Colonic mucosa (tissue), 4 donors: ENCODE measurements around the gene UTS2B. TPM values are rescaled to one million over a fixed set of nuclear protein-coding genes. Genes with fewer than 3 reads are reported as not detected.

Experiments
- DNase-seq: peaks from one replicate; pipeline ENCODE4 v3.0.0-alpha.2; 2020
- H3K27ac ChIP-seq: fragments of 200-600 bp; one replicate; pipeline ENCODE4 v1.8.0; 2021
- H3K27me3 ChIP-seq: fragments of 200-600 bp; one replicate; pipeline ENCODE4 v1.8.0; 2021
- H3K36me3 ChIP-seq: fragments of 200-600 bp; one replicate; pipeline ENCODE4 v1.8.0; 2021
- H3K4me1 ChIP-seq: fragments of 200-600 bp; one replicate; pipeline ENCODE4 v1.8.0; 2021; ENCODE audit warnings: mild to moderate bottlenecking
- H3K4me3 ChIP-seq: fragments of 200-600 bp; one replicate; pipeline ENCODE4 v1.8.0; 2021
- H3K9ac ChIP-seq, 2 donors: one replicate each; pipeline ENCODE4 v1.7.0; 2013; ENCODE audit warnings: control low read depth in 2 of 2, low read depth in 2 of 2, low read length in 2 of 2
- H3K9me3 ChIP-seq: fragments of 200-600 bp; one replicate; pipeline ENCODE4 v1.8.0; 2021
- intact Hi-C: fragments of 100-400 bp; cut with DNase I; formaldehyde crosslinking; loops from one replicate; pipeline ENCODE4 v1.14.1; 2022
- total RNA-seq, 2 donors: library from RNA; stranded (reverse); fragmentation: NEBNext Ultra II Directional in 1 of 2; extraction: Animal tissue kit (Norgen Biotek cat#: 25700) in 1 of 2; gene quantifications; one replicate each; pipeline ENCODE4 v1.2.1, GENCODE V29; 2021
- TF ChIP-seq, protein P1 (sequence below): fragments of 200-600 bp; IDR thresholded peaks from one replicate; pipeline ENCODE4 v1.8.0; 2022; ENCODE audit warnings: antibody characterized with exemption, mild to moderate bottlenecking
- donor health status: healthy.
- donor health status: DM: no; HTN: no; CAD: no.
- donor health status: DM: no; HTN: no; CAD: no.

UTS2B gene
- total RNA-seq, 2 donors from 2014 or later = 0.69 TPM; not detected in 1

- Histone ChIP-seq H3K27me3 (no peaks in the 10 kb centered on the region), H3K36me3 (no peaks in the 10 kb centered on the region), H3K9me3 (no peaks in the 10 kb centered on the region), H3K9ac (no peak overlapping the region), H3K4me3 (no peak overlapping the region), H3K4me1 (no peaks in the 10 kb centered on the region), H3K27ac (no peak overlapping the region)
- intact Hi-C loops = no loop called here
- TF ChIP-seq, protein P1, sequence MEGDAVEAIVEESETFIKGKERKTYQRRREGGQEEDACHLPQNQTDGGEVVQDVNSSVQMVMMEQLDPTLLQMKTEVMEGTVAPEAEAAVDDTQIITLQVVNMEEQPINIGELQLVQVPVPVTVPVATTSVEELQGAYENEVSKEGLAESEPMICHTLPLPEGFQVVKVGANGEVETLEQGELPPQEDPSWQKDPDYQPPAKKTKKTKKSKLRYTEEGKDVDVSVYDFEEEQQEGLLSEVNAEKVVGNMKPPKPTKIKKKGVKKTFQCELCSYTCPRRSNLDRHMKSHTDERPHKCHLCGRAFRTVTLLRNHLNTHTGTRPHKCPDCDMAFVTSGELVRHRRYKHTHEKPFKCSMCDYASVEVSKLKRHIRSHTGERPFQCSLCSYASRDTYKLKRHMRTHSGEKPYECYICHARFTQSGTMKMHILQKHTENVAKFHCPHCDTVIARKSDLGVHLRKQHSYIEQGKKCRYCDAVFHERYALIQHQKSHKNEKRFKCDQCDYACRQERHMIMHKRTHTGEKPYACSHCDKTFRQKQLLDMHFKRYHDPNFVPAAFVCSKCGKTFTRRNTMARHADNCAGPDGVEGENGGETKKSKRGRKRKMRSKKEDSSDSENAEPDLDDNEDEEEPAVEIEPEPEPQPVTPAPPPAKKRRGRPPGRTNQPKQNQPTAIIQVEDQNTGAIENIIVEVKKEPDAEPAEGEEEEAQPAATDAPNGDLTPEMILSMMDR = no peak
- no peak for DNase-seq
Measured at GRCh38 chr3:191294291-191294690, 36.0 kb downstream of the UTS2B start.

DNA sequence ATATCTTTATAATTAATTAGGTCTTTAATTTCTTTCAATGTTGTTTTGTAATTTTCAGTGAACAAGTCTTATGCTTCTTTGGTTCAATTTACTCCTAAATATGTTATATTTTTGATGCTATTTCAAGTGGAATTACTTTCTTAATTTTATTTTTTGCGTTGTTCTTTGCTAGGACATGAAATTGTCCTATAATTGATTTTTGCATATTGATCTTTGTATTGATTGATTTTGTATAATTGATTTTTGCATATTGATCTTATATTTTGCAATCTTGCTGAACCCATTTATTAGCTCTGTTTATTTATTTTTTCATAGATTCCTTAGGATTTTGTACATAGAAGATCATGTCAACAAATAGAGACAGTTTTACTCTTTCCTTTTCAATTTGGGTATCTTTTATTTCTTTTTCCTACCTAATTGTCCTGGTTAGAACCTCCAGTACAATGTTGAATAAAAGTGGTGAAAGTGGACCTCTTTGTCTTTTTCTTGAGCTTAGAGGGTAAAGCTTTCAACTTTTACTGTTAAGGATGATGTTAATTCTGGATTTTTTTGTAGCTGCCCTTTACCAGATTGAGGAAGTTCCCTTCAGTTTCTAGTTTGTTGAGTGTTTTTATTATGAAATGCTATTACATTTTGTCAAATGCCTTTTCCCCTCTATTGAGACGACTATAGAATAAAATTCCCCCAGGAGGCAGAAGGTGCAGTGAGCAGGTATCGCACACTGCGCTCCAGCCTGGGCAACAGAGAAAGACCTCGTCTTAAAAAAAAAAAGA lies 37.9 kb downstream of the UTS2B start:
- Histone ChIP-seq H3K4me3 (no peak overlapping the region), H3K4me1 (no peaks in the 10 kb centered on the region), H3K9ac (no peak overlapping the region), H3K27ac (no peak overlapping the region), H3K9me3 (no peaks in the 10 kb centered on the region), H3K27me3 (no peaks in the 10 kb centered on the region), H3K36me3 (no peaks in the 10 kb centered on the region)
- no peak for DNase-seq
- intact Hi-C loops = no loop called here
- TF ChIP-seq, protein P1 = no peak

DNA sequence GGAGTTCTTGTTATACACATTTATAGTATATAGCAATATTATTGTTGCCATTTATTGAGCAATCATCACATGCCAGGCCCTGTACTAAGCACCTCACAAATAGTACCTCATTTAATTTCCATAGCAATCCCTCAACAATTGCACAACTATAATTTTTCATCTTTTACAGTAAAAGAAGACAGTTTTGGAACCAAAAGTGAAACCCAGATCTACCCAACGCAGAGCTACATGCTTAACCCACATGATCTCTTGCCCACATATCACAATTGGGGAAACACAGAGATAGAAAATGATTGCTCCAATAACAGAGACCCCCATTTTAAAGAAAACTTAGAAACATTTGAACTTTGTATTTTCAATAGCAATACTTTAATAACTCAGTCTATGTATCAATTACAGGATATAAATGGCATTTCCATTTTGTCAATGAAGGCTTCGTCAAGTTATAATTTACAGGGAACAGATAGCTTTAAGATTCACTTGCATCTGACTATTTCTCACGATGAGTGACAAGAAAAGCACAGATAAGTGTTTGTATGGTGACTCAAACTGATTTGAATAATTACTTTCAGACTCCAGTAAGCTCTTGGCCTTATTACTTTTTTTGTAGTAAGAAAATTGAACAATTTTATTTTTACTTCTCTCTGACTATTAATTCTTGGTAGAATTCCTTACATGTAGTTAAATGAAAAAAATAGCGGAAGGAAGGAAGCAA lies 39.9 kb downstream of the UTS2B start:
- Histone ChIP-seq H3K27me3 (no peaks in the 10 kb centered on the region), H3K9me3 (no peaks in the 10 kb centered on the region), H3K27ac (no peak overlapping the region), H3K4me1 (no peaks in the 10 kb centered on the region), H3K9ac (no peak overlapping the region), H3K36me3 (no peaks in the 10 kb centered on the region), H3K4me3 (no peak overlapping the region)
- DNase-seq = no peak
- TF ChIP-seq, protein P1 = no peak
- intact Hi-C loops = no loop called here

DNA sequence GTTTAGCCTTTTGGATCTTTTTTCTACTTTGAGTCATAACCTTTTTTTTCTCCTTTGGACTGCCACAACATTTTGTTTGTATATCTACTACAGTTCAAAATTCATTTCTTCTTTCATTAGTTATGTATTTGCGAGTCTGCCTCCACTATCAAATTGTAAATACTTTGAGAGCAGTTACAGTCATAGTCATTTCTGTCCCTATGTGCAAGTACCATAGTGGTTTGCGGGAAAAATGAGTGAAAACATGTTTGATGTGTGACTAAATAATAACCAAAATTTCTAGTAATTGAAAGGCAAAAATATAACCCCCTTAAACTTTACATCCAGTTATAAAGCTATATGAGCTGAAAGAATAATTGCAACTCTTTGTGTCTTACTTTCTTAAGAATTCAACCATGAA lies 46.9 kb downstream of the UTS2B start:
- intact Hi-C loops = no loop called here
- H3K9me3 ChIP-seq = no peaks in the 10 kb centered on the region
- no peaks in the 10 kb centered on the region for H3K36me3 ChIP-seq
- TF ChIP-seq, protein P1 = no peak
- no peaks in the 10 kb centered on the region for H3K4me1 ChIP-seq
- DNase-seq = no peak
- no peaks in the 10 kb centered on the region for H3K27me3 ChIP-seq
- no peak overlapping the region for H3K27ac ChIP-seq
- H3K9ac ChIP-seq = no peak overlapping the region
- H3K4me3 ChIP-seq = no peak overlapping the region

DNA sequence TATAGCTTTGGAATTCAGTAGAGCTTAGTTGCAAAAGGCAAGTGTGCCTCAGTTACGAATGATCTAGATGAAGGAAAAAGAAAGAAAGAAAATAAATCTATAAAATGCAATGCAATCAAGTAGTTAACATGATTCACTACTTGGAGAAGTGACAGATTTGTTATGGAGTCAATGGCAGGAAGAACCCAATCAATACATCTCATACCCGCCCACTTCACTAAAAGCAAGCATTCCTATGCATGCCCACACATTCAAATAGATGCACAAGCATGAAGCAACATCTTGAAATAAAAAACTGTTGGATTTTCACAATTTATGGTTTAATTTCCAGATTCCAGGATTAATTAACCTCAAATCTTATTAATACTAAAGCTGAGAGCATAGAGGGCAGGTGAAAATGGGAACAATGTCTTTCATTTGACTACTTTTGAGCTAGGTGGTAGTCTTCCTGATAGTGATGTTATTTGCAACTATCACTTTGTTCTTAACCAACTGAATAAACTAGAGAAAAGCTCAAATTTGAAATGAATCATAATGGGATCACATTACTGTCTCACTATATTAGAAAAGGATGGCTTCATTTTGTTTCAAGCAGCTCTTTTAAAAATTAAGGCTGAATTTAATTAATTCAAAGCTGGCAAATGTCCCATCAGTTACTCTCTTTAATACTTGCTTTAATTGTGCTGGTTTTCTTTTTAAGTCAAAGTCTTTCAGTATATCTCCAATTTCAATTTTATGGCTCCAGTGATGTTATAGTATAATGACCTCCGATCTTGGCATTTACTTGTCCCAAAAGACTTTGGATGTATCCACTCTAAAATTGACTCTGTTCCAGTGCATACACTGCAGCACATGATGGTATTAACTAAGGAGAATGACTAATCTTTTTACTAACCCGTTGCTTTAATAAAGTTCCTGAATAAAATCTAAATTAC lies 47.8 kb downstream of the UTS2B start:
- Histone ChIP-seq H3K9ac (no peak overlapping the region), H3K36me3 (no peaks in the 10 kb centered on the region), H3K4me1 (no peaks in the 10 kb centered on the region), H3K9me3 (no peaks in the 10 kb centered on the region), H3K27me3 (no peaks in the 10 kb centered on the region), H3K4me3 (no peak overlapping the region), H3K27ac (no peak overlapping the region)
- intact Hi-C loops = no loop called here
- TF ChIP-seq, protein P1 = no peak
- DNase-seq = no peak
